Stimulated activated CD4-positive, alpha-beta T cell treated with anti-CD3 and anti-CD28 coated beads, TNF-alpha, amount 100 ng/mL, for 24 hours (primary cell): Measurements from ENCODE around the gene ENO3.
"Not testable (repeated sequence)": the region's sequence is repeated elsewhere in the genome, so short reads cannot be mapped to it uniquely, and the experiment has no call there.

Experiments
- DNase-seq, 3 experiments: peaks; one replicate each; pipeline ENCODE4 v3.0.0-alpha.2; 2020; ENCODE audit warnings: low read depth in 3 of 3

The ENO3 gene

GRCh38 chr17:4950746-4951204 lies at the start of gene ENO3:
Gene ENO3 (plus strand): TSS chr17:4951119. CDS start chr17:4951830, 711 bp downstream.
- DNase-seq, result no peak

- no peak for DNase-seq
Observed at GRCh38 chr17:4901648-4902344, 49.1 kb upstream of the ENO3 start.

DNA sequence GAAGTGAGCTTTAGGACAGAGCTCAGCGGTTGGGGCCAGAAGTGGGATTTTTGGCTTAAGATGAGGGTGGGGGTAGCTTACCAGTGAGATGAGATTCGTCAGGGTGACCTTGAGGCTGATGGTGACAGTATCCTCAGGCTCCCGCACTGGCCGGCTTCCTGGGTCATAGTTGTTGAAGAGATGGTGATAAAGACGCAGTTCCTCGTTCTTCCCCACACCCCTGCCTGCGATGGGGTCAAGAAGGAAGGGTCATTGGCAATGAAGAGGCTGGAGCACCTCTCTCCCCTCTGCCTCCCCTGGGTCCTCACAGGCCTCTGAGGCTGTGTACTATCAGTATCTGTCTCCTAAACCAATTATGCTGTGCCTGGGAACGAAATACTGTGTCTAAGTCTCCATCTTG lies 48.4 kb upstream of the ENO3 start:
- DNase-seq, result no peak

GRCh38 chr17:4903051-4903818 lies 47.7 kb upstream of the ENO3 start, which contains the start of gene CHRNE:
Gene CHRNE (minus strand): TSS chr17:4903098. CDS start chr17:4903063, 35 bp downstream.
- peak; percentile 42 to 68 (median 67) for DNase-seq

- not testable (repeated sequence) for DNase-seq
Observed at GRCh38 chr17:4906642-4907041, 44.3 kb upstream of the ENO3 start.

- DNase-seq, result no peak
Observed at GRCh38 chr17:4908301-4908700, 42.6 kb upstream of the ENO3 start.

- peak; percentile 37 to 66 (median 50) for DNase-seq
Observed at GRCh38 chr17:4908711-4909496, 42.0 kb upstream of the ENO3 start.

GRCh38 chr17:4913994-4914393 lies 36.9 kb upstream of the ENO3 start:
- no peak for DNase-seq

DNA sequence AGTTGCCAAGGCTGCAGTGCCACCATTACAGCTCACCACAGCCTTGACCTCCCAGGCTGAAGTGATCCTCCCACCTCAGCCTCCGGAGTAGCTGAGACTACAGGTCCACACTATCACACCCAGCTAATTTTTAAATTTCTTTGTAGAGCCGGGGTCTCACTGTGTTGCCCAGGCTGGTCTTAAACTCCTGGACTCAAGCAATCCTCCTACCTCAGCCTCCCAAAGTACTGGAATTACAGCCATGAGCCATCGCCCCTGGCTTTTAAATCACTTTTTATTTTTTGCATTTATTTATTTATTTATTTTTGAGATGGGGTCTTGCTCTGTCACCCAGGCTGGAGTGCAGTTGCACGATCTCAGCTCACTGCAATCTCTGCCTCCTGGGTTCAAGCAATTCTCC lies 36.4 kb upstream of the ENO3 start:
- not testable (repeated sequence) for DNase-seq

- DNase-seq, result no peak
Observed at GRCh38 chr17:4919511-4920047, 31.3 kb upstream of the ENO3 start.

- DNase-seq, result no peak
Observed at GRCh38 chr17:4920351-4921048, 30.4 kb upstream of the ENO3 start.

- DNase-seq, result no peak
Observed at GRCh38 chr17:4921320-4921719, 29.6 kb upstream of the ENO3 start.

- DNase-seq, result not testable (repeated sequence)
Observed at GRCh38 chr17:4926577-4927335, 24.2 kb upstream of the ENO3 start.

GRCh38 chr17:4928881-4929280 lies 22.0 kb upstream of the ENO3 start:
- no peak for DNase-seq

DNA sequence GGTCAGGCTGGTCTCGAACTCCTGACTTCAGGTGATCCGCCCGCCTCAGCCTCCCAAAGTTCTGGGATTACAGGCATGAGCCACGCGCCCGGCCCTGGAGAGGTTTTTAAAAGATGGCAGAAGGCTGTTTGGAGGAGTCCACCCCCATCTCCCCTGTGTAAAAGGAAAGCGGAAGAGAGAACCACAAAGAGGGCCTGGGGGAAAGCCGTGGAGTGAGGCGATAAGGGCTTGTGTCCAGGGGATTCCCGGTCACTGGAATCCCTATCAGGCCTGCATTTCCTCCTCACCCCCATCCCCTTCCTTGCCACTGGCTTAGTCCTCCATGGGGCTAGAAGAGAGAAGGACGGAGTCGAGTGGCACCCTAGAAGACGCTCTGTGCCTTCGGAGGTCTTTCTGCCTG lies 19.0 kb upstream of the ENO3 start, which contains the start of gene GP1BA:
Gene GP1BA (plus strand): TSS at position 315 of the 400 bp plus-strand sequence. CDS start 328 bp downstream, outside the sequence.
- no peak for DNase-seq

GRCh38 chr17:4932756-4933155 lies 18.2 kb upstream of the ENO3 start:
- no peak for DNase-seq

GRCh38 chr17:4933646-4934045 lies 17.3 kb upstream of the ENO3 start:
- DNase-seq, result no peak

GRCh38 chr17:4934173-4934979 lies 16.5 kb upstream of the ENO3 start:
- DNase-seq, result no peak

DNA sequence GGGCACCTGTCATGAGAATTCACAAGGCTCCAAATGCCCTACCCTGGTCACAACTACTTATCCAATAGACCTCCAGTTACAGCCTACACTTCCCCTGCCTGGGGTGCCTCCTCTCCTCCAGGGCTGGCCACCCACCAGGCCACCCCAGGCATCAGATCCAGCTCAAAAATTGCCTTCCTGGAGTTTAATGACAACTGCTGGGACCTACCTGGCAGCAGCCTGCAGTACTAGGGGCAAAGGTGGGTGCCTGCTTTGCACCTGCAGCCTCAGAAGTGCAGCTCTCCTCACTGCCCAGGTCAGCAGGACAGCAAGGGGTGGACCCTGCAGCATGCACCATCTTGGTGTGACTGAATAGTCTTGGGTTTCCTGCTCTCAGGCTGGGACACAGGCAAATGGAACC lies 15.3 kb upstream of the ENO3 start:
- DNase-seq, result no peak

DNA sequence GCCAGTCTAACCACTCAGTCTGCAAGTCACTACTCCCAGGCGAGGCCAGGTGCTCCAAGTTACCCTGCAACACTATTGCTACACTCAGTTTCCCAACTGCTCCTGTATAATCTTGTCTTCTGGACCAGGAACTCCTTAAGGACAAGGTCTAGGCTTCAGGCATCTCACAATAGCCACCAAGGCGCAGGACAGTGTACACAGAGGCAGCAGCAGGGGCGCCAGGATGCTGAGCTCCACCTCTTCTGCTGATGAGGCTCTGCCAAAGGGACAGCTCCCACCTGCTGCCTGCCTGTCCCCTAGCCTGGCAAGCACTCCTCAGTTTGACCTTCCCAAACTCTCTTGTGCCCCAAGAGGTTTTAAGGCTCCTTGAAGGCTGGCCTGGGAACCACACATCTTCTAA lies 14.5 kb upstream of the ENO3 start:
- DNase-seq, result no peak
